Heart right ventricle (tissue), 16 donors: Measurements from ENCODE around the gene AUTS2. TPM values are rescaled to one million over a fixed set of nuclear protein-coding genes. Genes with fewer than 3 reads are reported as not detected.

ENCODE experiments used
- ATAC-seq, 8 donors: fragments of 200-7000 bp; cut with Tn5 transposase; one replicate each; pipeline ENCODE4 v1.9.1; 2020; ENCODE audit warnings: mild to moderate bottlenecking in 8 of 8, moderate library complexity in 8 of 8, moderate number of reproducible peaks in 1 of 8
- DNase-seq, 2 donors: peaks; one replicate each; pipeline ENCODE4 v3.0.0-alpha.2; 2020
- H3K27ac ChIP-seq, 10 donors: fragments of 200-600 bp; sonication (generic) in 2 of 10; one replicate each; pipeline versions ENCODE4 v1.5.0 to v1.8.0; 2020 to 2022; ENCODE audit warnings: mild to moderate bottlenecking in 3 of 10
- H3K27me3 ChIP-seq, 7 donors: fragments of 200-600 bp; one replicate each; pipeline ENCODE4 v1.8.0; 2021 to 2022; ENCODE audit warnings: mild to moderate bottlenecking in 2 of 7
- H3K36me3 ChIP-seq, 9 donors: fragments of 200-600 bp; sonication (generic) in 1 of 9; one replicate each; pipeline versions ENCODE4 v1.5.0 to v1.8.0; 2020 to 2022; ENCODE audit warnings: mild to moderate bottlenecking in 2 of 9
- H3K4me1 ChIP-seq, 9 donors: fragments of 200-600 bp; sonication (generic) in 1 of 9; one replicate each; pipeline versions ENCODE4 v1.5.0 to v1.8.0; 2020 to 2022; ENCODE audit warnings: mild to moderate bottlenecking in 4 of 9
- H3K4me3 ChIP-seq, 10 donors: fragments of 200-600 bp; sonication (generic) in 2 of 10; one replicate each; pipeline versions ENCODE4 v1.5.0 to v1.8.0; 2020 to 2022; ENCODE audit warnings: mild to moderate bottlenecking in 7 of 10, moderate library complexity in 2 of 10
- H3K9me3 ChIP-seq, 11 donors: fragments of 200-600 bp in 10 of 11; sonication (generic) in 2 of 11; one replicate each; pipeline versions ENCODE4 v1.5.0 to v1.8.0; 2013 to 2022; ENCODE audit warnings: mild to moderate bottlenecking in 2 of 11, control low read depth in 1 of 11, moderate library complexity in 1 of 11
- WGBS, 2 donors: extraction: QIAGEN DNeasy Blood & Tissue Kit; methylation state at CpG; one replicate each; pipeline ENCODE4 v1.1.7; 2013; ENCODE audit warnings: inconsistent platforms in 1 of 2; 5-methylcytosine and 5-hydroxymethylcytosine counted together
- intact Hi-C, 10 donors: fragments of 100-400 bp; cut with DNase I; formaldehyde crosslinking; loops; one replicate each; pipeline versions ENCODE4 v1.11.1 to v1.14.2; 2022
- polyA plus RNA-seq, 2 donors: library from polyadenylated mRNA; stranded (reverse); fragments of 200-250 nt; gene quantifications; one replicate each; pipeline ENCODE4 v1.2.3, GENCODE V29; 2013
- total RNA-seq, 10 donors: library from RNA; stranded (reverse); fragmentation: NEBNext Ultra II Directional in 3 of 10; extraction: Animal tissue kit (Norgen Biotek cat#: 25700) in 3 of 10; gene quantifications; one replicate each; pipeline versions ENCODE4 v1.2.1 to v1.2.4, GENCODE V29; 2021 to 2023
- TF ChIP-seq, protein P1 (sequence below), 9 donors: fragments of 200-600 bp; sonication (generic) in 2 of 9; IDR thresholded peaks; one replicate each; pipeline versions ENCODE4 v1.5.0 to v1.8.0; 2021 to 2022; ENCODE audit warnings: antibody characterized with exemption in 9 of 9, mild to moderate bottlenecking in 5 of 9, moderate library complexity in 1 of 9
- donor health status: Arrhythmogenic right ventricular cardiomyopathy.
- donor health status: ischemic (EF 13 %, LVEDD 7.1; RV severe dilation, severe dysfunction).
- donor health status: healthy with polysubstance abuse.
- donor health status: DM: no; HTN: yes; CAD: no.
- donor health status: DM: no; HTN: no; CAD: no.
- donor health status: ischemic (EF 25% LVEDD 6.9; RV normal size, moderate dysfunction).
- donor health status: ischemic (EF 25% LVEDD 5.7; RV mildly dilated, moderate dysfunction).
- donor health status: healthy.
- donor health status: DM: yes; HTN: yes; CAD: no.
- donor health status: Ischemic cardiomyopathy.
- donor health status: ischemic (EF 35%, LVEDD 5.7; RV mildly dilated, moderate dysfunction).
- donor health status: nonischemic (EF 11% LVEDD 7.7; RV severe dilation, severe dysfunction).
- donor health status: DM: yes; HTN: yes; CAD: no.
- donor health status: PGD.
- donor health status: ischemic (EF 29% LVEDD 5.4; RV normal size, mild dysfunction).
- donor health status: nonischemic (EF 23%, LVEDD 6.1; RV moderate dilation, normal function).

Gene AUTS2
- total and polyA plus RNA-seq, 12 donors, result 1.6 to 11.2 (median 7.3) TPM

DNA sequence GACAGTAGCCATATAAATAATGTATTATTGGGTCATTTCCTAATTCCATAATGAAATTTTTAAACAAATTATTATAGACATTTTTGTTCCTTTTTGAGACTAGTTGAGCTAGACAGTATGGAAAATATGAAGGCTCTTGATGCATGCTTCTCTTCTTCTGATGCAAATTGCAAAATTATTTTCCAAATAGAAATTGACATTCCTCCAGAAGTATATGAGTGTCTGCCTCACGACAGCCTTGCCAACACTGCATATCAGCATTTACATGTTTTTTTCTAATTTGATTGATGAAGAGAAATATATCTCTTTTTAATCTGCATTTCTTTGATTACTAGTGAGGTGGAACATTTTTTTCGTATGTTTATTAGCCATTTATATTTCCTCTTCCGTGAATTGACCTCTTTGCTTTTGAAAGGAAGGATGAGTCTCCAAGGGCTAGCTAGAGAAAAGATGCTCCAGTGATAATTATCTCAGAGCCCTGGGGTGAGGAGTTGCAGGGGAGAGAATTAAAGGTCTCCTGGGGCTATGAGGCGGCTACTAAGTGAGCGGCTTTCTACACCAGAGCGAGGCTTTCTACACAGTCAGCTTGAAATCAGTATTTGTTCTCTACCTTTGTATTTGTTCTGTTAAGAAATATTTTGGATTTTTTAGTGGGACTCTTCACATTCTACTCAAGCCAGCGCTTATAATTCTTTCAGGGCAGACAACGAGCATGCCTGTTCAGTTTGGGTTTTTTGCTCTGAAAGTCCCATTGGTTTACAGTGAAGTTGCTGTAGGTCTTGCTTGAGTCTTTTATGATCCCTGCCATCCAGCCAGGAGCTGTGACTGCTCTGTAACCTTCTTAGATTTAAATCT, 821.5 kb downstream of the AUTS2 start:
- Histone ChIP-seq H3K4me3 (no peak overlapping the region), H3K27ac (no peak overlapping the region), H3K4me1 (no peaks in the 10 kb centered on the region), H3K27me3 (no peaks in the 10 kb centered on the region), H3K9me3 (no peaks in the 10 kb centered on the region), H3K36me3 (no peaks in the 10 kb centered on the region)
- WGBS, 2 donors, result 90% methylated on average over 8 of the region's 8 CpGs
- ATAC-seq (no peak), DNase-seq (no peak)
- intact Hi-C loops, result loop anchor here in 1 of 10 donors (10.0 kb wide), 1 partner anchor 75 kb away; no protein-coding TSS in a partner anchor
- TF ChIP-seq, protein P1, sequence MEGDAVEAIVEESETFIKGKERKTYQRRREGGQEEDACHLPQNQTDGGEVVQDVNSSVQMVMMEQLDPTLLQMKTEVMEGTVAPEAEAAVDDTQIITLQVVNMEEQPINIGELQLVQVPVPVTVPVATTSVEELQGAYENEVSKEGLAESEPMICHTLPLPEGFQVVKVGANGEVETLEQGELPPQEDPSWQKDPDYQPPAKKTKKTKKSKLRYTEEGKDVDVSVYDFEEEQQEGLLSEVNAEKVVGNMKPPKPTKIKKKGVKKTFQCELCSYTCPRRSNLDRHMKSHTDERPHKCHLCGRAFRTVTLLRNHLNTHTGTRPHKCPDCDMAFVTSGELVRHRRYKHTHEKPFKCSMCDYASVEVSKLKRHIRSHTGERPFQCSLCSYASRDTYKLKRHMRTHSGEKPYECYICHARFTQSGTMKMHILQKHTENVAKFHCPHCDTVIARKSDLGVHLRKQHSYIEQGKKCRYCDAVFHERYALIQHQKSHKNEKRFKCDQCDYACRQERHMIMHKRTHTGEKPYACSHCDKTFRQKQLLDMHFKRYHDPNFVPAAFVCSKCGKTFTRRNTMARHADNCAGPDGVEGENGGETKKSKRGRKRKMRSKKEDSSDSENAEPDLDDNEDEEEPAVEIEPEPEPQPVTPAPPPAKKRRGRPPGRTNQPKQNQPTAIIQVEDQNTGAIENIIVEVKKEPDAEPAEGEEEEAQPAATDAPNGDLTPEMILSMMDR (IDR thresholded peaks at IDR 0.05), result no peak

DNA sequence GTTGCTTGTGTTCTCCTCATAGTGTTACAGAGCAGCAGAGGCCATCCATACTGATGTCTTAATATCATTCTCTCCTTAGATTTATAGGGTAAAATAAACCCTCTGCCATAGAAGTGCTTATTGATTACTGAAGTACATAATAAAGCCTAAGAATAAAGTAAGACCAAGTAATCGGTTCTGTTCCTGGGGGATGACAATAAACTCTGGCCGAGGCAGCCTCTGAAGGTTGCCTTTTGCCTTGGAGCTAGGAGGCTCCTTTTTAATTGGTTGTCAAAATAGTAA, 822.0 kb downstream of the AUTS2 start:
- no peaks in the 10 kb centered on the region for H3K36me3 ChIP-seq
- H3K4me3 ChIP-seq, result no peak overlapping the region
- no peak for ATAC-seq
- H3K4me1 ChIP-seq, result no peaks in the 10 kb centered on the region
- H3K27ac ChIP-seq, result no peak overlapping the region
- H3K9me3 ChIP-seq, result no peaks in the 10 kb centered on the region
- intact Hi-C loops, result no loop called here
- DNase-seq, result no peak
- TF ChIP-seq, protein P1 (IDR thresholded peaks at IDR 0.05), result no peak
- H3K27me3 ChIP-seq, result no peaks in the 10 kb centered on the region
- 97 to 98% methylated on average over 2 of the region's 2 CpGs for WGBS, 2 donors

DNA sequence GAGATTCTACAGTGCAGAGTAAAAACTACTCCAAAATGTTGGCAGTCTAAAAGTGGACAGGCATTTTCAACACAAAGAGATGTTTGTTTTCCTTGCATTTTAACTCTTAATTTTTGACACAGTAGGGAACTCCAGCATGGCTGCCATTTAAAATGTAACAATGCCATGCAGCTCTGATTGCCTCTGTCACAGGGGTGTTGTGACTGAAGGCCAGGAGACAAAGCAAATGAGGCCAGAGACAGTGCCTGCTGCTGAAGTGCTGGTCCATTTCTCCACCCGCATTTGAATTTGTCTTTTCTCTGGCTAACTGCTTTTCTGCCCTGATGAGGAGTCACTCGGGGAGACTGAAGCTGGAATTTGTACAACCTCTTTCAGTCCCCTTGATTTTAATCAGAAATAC, 823.0 kb downstream of the AUTS2 start:
- WGBS, 2 donors, result 96 to 100% methylated on average over 2 of the region's 2 CpGs
- Histone ChIP-seq H3K27me3 (no peaks in the 10 kb centered on the region), H3K27ac (no peak overlapping the region), H3K9me3 (no peaks in the 10 kb centered on the region), H3K4me3 (no peak overlapping the region), H3K4me1 (no peaks in the 10 kb centered on the region), H3K36me3 (no peaks in the 10 kb centered on the region)
- TF ChIP-seq, protein P1 (IDR thresholded peaks at IDR 0.05), result no peak
- intact Hi-C loops, result no loop called here
- ATAC-seq (no peak), DNase-seq (no peak)

DNA sequence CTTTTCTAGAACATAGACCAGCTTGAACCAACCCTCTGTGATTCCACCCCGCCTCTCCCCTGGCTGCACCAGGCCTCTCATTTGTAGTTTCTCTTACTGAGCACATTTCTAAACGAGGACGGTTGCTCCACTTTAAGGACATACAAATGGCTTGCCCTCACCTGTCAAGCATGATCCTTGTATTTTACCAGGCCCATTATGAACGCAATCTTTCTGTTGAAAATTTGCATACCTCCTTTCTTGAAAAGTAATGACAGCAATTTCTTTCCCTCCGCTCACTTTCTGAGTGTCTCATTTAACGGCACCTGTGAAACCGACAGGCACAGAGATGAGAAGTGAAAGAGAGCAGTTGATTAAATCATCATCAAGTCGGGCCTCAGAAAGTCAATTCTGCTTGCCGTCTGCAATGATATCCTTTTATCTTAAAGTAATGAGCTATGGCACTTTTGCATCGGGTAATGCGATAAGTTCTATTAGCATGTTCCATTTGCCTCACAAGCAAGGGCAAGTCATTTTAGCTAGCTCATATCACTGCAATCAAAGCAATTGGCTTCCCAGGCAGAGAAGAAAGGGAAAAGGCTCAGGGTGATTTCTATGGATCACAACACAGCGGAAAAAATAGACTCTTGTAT, 828.1 kb downstream of the AUTS2 start:
- DNase-seq, result no peak
- WGBS, 2 donors, result 94% methylated on average over 12 of the region's 12 CpGs
- intact Hi-C loops, result no loop called here
- ATAC-seq, result no peak
- TF ChIP-seq, protein P1 (IDR thresholded peaks at IDR 0.05), result no peak
- Histone ChIP-seq H3K4me1 (no peaks in the 10 kb centered on the region), H3K27ac (no peak overlapping the region), H3K9me3 (no peaks in the 10 kb centered on the region), H3K4me3 (no peak overlapping the region), H3K36me3 (no peaks in the 10 kb centered on the region), H3K27me3 (no peaks in the 10 kb centered on the region)
